ENCODE results near the gene PLCG2.

- TF ChIP-seq POLR2AphosphoS5 (IDR thresholded peaks at IDR 0.05; ENCODE audit: low read depth, low read length) (no peak), TAF1 (IDR thresholded peaks at IDR 0.05; ENCODE audit: borderline replicate concordance, insufficient read depth, low read length) (no peak)
Observed at GRCh38 chr16:81902025-81902424, 122.9 kb downstream of the PLCG2 start.

Data from PFSK-1 (cell line).